ENCODE results near the gene BCAS4.
A peak's percentile ranks its signal among the peaks of the same experiment; 100 is the strongest.
"Not testable (repeated sequence)": the region's sequence is repeated elsewhere in the genome, so short reads cannot be mapped to it uniquely, and the experiment has no call there.

The BCAS4 gene

DNA sequence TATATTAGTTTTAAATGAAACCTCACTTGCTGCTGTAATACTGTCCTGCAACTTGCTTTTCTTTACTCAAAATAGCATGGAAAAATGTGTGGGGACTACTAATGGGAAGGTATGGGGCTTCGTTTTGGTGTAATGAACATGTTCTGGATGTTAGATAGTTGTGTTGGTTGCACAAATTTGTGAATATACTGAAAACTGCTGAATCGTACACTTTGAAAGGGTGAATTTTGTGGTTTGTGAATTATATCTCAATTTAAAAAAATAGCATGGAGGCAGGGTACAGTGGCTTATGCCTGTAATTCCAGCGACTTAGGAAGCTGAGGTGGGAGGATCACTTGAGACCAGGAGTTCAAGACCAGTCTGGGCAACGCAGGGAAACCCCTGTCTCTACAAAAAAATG, 2.3 kb downstream of the BCAS4 start:
- TF ChIP-seq, protein P1, sequence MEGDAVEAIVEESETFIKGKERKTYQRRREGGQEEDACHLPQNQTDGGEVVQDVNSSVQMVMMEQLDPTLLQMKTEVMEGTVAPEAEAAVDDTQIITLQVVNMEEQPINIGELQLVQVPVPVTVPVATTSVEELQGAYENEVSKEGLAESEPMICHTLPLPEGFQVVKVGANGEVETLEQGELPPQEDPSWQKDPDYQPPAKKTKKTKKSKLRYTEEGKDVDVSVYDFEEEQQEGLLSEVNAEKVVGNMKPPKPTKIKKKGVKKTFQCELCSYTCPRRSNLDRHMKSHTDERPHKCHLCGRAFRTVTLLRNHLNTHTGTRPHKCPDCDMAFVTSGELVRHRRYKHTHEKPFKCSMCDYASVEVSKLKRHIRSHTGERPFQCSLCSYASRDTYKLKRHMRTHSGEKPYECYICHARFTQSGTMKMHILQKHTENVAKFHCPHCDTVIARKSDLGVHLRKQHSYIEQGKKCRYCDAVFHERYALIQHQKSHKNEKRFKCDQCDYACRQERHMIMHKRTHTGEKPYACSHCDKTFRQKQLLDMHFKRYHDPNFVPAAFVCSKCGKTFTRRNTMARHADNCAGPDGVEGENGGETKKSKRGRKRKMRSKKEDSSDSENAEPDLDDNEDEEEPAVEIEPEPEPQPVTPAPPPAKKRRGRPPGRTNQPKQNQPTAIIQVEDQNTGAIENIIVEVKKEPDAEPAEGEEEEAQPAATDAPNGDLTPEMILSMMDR (IDR thresholded peaks at IDR 0.05; ENCODE audit: low read depth, low read length) = no peak
- TF ChIP-seq EZH2phosphoT487 (IDR thresholded peaks at IDR 0.05; ENCODE audit: low read depth) = no peak
- H3K4me1 ChIP-seq (ENCODE audit: low read length) = peaks cover 26% of the 10 kb centered on the region
- H3K79me2 ChIP-seq (ENCODE audit: low read length) = no peaks in the 10 kb centered on the region
- H3K9ac ChIP-seq (ENCODE audit: low read length) = no peak overlapping the region
- no peaks in the 10 kb centered on the region for H4K20me1 ChIP-seq (ENCODE audit: insufficient read depth, low read length)
- no peaks in the 10 kb centered on the region for H3K9me3 ChIP-seq (ENCODE audit: insufficient read depth, low read length)
- H3K27ac ChIP-seq (ENCODE audit: low read length) = no peak overlapping the region
- H2AFZ ChIP-seq (ENCODE audit: low read depth, low read length) = no peak overlapping the region
- no peak overlapping the region for H3K4me2 ChIP-seq (ENCODE audit: low read length)
- no peak overlapping the region for H3K4me3 ChIP-seq (ENCODE audit: low read length)
- no peaks in the 10 kb centered on the region for H3K36me3 ChIP-seq (replicated peaks; ENCODE audit: low read depth, low read length)
- no peaks in the 10 kb centered on the region; the same call in 1 of the 2 replicates for H3K27me3 ChIP-seq (ENCODE audit: low read depth, low read length)

- Histone ChIP-seq H3K4me2 (ENCODE audit: low read length) (peak overlapping the region; percentile 51), H3K27ac (ENCODE audit: low read length) (0 out of 2 replicates have a peak overlapping the region, but pooled peaks have one; percentile 1), H4K20me1 (ENCODE audit: insufficient read depth, low read length) (no peaks in the 10 kb centered on the region), H3K4me3 (ENCODE audit: low read length) (no peak overlapping the region), H3K36me3 (replicated peaks; ENCODE audit: low read depth, low read length) (no peaks in the 10 kb centered on the region), H3K4me1 (ENCODE audit: low read length) (peaks cover 26% of the 10 kb centered on the region), H3K9ac (ENCODE audit: low read length) (no peak overlapping the region), H3K79me2 (ENCODE audit: low read length) (no peaks in the 10 kb centered on the region), H3K27me3 (ENCODE audit: low read depth, low read length) (no peaks in the 10 kb centered on the region; the same call in 1 of the 2 replicates), H3K9me3 (ENCODE audit: insufficient read depth, low read length) (no peaks in the 10 kb centered on the region), H2AFZ (ENCODE audit: low read depth, low read length) (no peak overlapping the region)
- no peak for TF ChIP-seq EZH2phosphoT487 (IDR thresholded peaks at IDR 0.05; ENCODE audit: low read depth)
- TF ChIP-seq, protein P1 (IDR thresholded peaks at IDR 0.05; ENCODE audit: low read depth, low read length) = no peak
These were observed 3.8 kb downstream of the BCAS4 start for GRCh38 chr20:50798650-50799049.

DNA sequence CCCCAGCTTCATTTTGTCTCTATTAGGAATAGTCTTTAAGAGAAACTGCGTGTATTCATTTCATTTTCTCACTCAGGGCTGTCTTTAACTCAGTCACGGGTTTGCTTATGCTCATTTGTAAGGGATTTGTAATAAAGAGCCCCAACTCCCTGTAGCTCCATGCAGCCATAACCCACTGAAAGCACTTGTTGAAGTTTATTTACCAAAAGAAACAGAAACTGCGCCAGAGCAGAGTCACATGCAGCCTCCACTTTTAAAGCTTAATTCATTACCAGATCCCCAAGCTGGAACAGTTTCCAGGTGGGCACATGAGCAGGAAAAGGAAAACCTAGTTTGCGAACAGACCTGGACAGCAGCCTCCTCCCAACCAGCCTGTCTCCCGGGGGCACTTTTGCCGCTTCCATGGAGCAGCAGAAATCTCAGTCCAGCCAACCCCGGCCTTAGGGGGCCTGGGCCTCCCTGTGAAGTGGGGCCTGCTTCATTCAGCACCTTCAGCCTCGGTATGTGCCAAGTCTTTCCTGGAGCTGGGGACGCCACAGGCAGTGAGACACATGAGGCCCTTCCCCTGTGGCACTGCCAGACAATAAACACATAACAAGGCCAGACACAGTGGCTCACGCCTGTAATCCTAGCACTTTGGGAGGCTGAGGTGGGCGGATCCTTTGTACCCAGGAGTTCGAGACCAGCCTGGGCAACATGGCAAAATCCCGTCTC, 4.5 kb downstream of the BCAS4 start:
- no peaks in the 10 kb centered on the region for H4K20me1 ChIP-seq (ENCODE audit: insufficient read depth, low read length)
- H3K9ac ChIP-seq (ENCODE audit: low read length) = peak overlapping the region; percentile 11; the same call in 1 of the 2 replicates
- H2AFZ ChIP-seq (ENCODE audit: low read depth, low read length) = peak overlapping the region; percentile 52; the same call in 1 of the 2 replicates
- no peaks in the 10 kb centered on the region; the same call in 1 of the 2 replicates for H3K27me3 ChIP-seq (ENCODE audit: low read depth, low read length)
- H3K27ac ChIP-seq (ENCODE audit: low read length) = peak overlapping the region; percentile 1; the same call in 1 of the 2 replicates
- H3K4me3 ChIP-seq (ENCODE audit: low read length) = peak overlapping the region; percentile 11; the same call in 1 of the 2 replicates
- no peaks in the 10 kb centered on the region for H3K36me3 ChIP-seq (replicated peaks; ENCODE audit: low read depth, low read length)
- TF ChIP-seq, protein P1 (IDR thresholded peaks at IDR 0.05; ENCODE audit: low read depth, low read length) = no peak
- no peak for TF ChIP-seq EZH2phosphoT487 (IDR thresholded peaks at IDR 0.05; ENCODE audit: low read depth)
- peaks cover 23% of the 10 kb centered on the region for H3K4me1 ChIP-seq (ENCODE audit: low read length)
- no peaks in the 10 kb centered on the region for H3K9me3 ChIP-seq (ENCODE audit: insufficient read depth, low read length)
- no peaks in the 10 kb centered on the region for H3K79me2 ChIP-seq (ENCODE audit: low read length)
- peak overlapping the region; percentile 51 for H3K4me2 ChIP-seq (ENCODE audit: low read length)

GRCh38 chr20:50799890-50800550, 5.2 kb downstream of the BCAS4 start:
- H3K4me1 ChIP-seq (ENCODE audit: low read length) = peaks cover 29% of the 10 kb centered on the region
- H3K4me3 ChIP-seq (ENCODE audit: low read length) = peak overlapping the region; percentile 11; the same call in 1 of the 2 replicates
- TF ChIP-seq, protein P1 (IDR thresholded peaks at IDR 0.05; ENCODE audit: low read depth, low read length) = no peak
- no peak for TF ChIP-seq EZH2phosphoT487 (IDR thresholded peaks at IDR 0.05; ENCODE audit: low read depth)
- no peaks in the 10 kb centered on the region for H3K79me2 ChIP-seq (ENCODE audit: low read length)
- H2AFZ ChIP-seq (ENCODE audit: low read depth, low read length) = peak overlapping the region; percentile 52; the same call in 1 of the 2 replicates
- H3K4me2 ChIP-seq (ENCODE audit: low read length) = peak overlapping the region; percentile 51
- H3K27me3 ChIP-seq (ENCODE audit: low read depth, low read length) = no peaks in the 10 kb centered on the region; the same call in 1 of the 2 replicates
- H3K9me3 ChIP-seq (ENCODE audit: insufficient read depth, low read length) = no peaks in the 10 kb centered on the region
- H3K27ac ChIP-seq (ENCODE audit: low read length) = no peak overlapping the region
- no peaks in the 10 kb centered on the region for H4K20me1 ChIP-seq (ENCODE audit: insufficient read depth, low read length)
- H3K36me3 ChIP-seq (replicated peaks; ENCODE audit: low read depth, low read length) = no peaks in the 10 kb centered on the region
- H3K9ac ChIP-seq (ENCODE audit: low read length) = peak overlapping the region; percentile 11; the same call in 1 of the 2 replicates

DNA sequence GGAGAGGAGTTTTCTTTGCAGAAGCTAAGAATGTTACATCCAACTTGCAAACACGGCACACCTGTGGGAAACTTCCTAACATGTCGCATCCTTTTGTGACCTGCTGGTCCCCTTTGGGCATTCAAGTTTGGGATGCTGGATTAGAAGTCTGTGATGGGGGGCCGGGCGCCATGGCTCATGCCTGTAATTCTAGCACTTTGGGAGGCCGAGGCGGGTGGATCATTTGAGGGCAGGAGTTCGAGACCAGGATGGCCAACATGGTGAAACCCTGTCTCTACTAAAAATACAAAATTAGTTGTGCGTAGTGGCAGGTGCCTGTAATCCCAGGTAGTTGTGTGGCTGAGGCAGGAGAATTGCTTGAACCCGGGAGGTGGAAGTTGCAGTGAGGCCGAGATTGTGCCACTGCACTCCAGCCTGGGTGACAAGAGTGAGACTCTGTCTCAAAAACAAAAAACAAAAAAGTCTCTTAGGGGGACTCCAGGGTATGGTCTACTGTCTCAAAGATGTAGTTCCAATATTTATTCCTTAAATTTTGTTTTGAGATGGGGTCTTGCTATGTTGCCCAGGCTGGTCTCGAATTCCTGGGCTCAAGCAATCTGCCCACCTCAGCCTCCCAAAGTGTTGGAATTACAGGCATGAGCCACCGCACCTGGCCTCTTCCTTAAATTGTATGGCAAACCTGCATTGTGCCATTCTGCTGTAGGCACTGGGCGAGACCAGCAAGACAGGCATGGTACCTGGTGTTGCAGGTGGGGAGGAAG, 6.3 kb downstream of the BCAS4 start:
- H3K4me3 ChIP-seq (ENCODE audit: low read length); H4K20me1 ChIP-seq (ENCODE audit: insufficient read depth, low read length); H3K9me3 ChIP-seq (ENCODE audit: insufficient read depth, low read length); H3K27ac ChIP-seq (ENCODE audit: low read length); H2AFZ ChIP-seq (ENCODE audit: low read depth, low read length); H3K4me2 ChIP-seq (ENCODE audit: low read length); H3K27me3 ChIP-seq (ENCODE audit: low read depth, low read length); H3K36me3 ChIP-seq (replicated peaks; ENCODE audit: low read depth, low read length); H3K79me2 ChIP-seq (ENCODE audit: low read length); H3K9ac ChIP-seq (ENCODE audit: low read length): not testable (repeated sequence)
- peaks cover 28% of the 10 kb centered on the region for H3K4me1 ChIP-seq (ENCODE audit: low read length)

Data from OCI-LY3 (cell line).